Activated B cell treated with CpG ODN at 0.5 μM for 24 hours (primary cell): ENCODE measurements around the gene KIAA0319L. TPM values are rescaled to one million over a fixed set of nuclear protein-coding genes. Genes with fewer than 3 reads are reported as not detected.

Source experiments
- ATAC-seq: fragments of 200-7000 bp; cut with Tn5 transposase; one replicate; pipeline ENCODE4 v1.10.0; 2021; ENCODE audit warnings: low read depth, mild to moderate bottlenecking, moderate library complexity
- CTCF ChIA-PET: fragments of 350-600 bp; sonication (Branson Sonifier 250); formaldehyde crosslinking; loops from one replicate; lab custom pipeline; 2021; ENCODE audit warnings: antibody characterized with exemption; lab: Charles Lee
- POLR2A ChIA-PET: fragments of 350-600 bp; sonication (Branson Sonifier 250); formaldehyde crosslinking; loops from one replicate; lab custom pipeline; 2021; ENCODE audit warnings: antibody characterized with exemption; lab: Charles Lee
- DNase-seq: peaks from one replicate; pipeline ENCODE4 v3.0.0; 2022
- H3K27ac Mint-ChIP-seq: one replicate; pipeline ENCODE4 v1.8.0; 2020; ENCODE audit warnings: mixed read lengths
- H3K27me3 Mint-ChIP-seq: one replicate; pipeline ENCODE4 v1.8.0; 2021; ENCODE audit warnings: mixed read lengths
- H3K36me3 Mint-ChIP-seq: one replicate; pipeline ENCODE4 v1.8.0; 2021; ENCODE audit warnings: low read depth, mixed read lengths
- H3K4me1 Mint-ChIP-seq: one replicate; pipeline ENCODE4 v1.8.0; 2021; ENCODE audit warnings: mixed read lengths
- H3K4me3 Mint-ChIP-seq: one replicate; pipeline ENCODE4 v1.8.0; 2020; ENCODE audit warnings: mild to moderate bottlenecking, mixed read lengths
- H3K9me3 Mint-ChIP-seq: one replicate; pipeline ENCODE4 v1.8.0; 2020; ENCODE audit warnings: mixed read lengths
- intact Hi-C: fragments of 100-400 bp; cut with micrococcal nuclease; formaldehyde crosslinking; loops from one replicate; pipeline ENCODE4 v1.15.1; 2024
- total RNA-seq: library from RNA; stranded (reverse); gene quantifications from 2 replicates; pipeline ENCODE4 v1.2.3, GENCODE V29; 2022
- TF ChIP-seq, protein P1 (sequence below): fragments of 200-600 bp; IDR thresholded peaks from one replicate; pipeline ENCODE4 v1.8.0; 2022; ENCODE audit warnings: antibody characterized with exemption, mild to moderate bottlenecking

KIAA0319L gene
- total RNA-seq, 1 donor from 2014 or later = 59.1 TPM

DNA sequence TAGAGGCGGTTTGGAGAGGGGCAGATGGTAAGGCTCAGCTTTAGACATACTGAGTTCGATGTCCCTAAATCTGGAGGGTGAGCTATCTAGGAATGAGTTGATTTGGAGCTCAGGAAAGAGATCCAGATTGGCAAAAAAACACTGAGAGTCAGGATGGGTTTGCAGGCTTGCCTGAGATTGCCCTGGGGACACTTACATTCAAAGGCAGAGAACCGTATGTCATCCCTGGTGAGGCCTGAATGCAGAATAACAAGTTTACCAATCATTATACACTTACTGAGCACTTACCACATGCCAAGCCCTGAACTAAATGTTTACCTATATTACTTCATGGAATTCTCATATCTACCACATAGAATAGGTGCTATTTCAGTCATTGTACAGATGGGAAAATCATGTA, 43.4 kb upstream of the KIAA0319L start:
- ATAC-seq = no peak
- H3K27ac Mint-ChIP-seq = no peak overlapping the region
- H3K9me3 Mint-ChIP-seq = no peaks in the 10 kb centered on the region
- no peaks in the 10 kb centered on the region for H3K4me1 Mint-ChIP-seq
- intact Hi-C loops = no loop called here
- no peak overlapping the region for H3K4me3 Mint-ChIP-seq
- TF ChIP-seq, protein P1, sequence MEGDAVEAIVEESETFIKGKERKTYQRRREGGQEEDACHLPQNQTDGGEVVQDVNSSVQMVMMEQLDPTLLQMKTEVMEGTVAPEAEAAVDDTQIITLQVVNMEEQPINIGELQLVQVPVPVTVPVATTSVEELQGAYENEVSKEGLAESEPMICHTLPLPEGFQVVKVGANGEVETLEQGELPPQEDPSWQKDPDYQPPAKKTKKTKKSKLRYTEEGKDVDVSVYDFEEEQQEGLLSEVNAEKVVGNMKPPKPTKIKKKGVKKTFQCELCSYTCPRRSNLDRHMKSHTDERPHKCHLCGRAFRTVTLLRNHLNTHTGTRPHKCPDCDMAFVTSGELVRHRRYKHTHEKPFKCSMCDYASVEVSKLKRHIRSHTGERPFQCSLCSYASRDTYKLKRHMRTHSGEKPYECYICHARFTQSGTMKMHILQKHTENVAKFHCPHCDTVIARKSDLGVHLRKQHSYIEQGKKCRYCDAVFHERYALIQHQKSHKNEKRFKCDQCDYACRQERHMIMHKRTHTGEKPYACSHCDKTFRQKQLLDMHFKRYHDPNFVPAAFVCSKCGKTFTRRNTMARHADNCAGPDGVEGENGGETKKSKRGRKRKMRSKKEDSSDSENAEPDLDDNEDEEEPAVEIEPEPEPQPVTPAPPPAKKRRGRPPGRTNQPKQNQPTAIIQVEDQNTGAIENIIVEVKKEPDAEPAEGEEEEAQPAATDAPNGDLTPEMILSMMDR = no peak
- no peak for DNase-seq
- H3K27me3 Mint-ChIP-seq = no peaks in the 10 kb centered on the region
- CTCF ChIA-PET = no interaction called here
- POLR2A ChIA-PET = no interaction called here
- H3K36me3 Mint-ChIP-seq = peaks cover 53% of the 10 kb centered on the region

DNA sequence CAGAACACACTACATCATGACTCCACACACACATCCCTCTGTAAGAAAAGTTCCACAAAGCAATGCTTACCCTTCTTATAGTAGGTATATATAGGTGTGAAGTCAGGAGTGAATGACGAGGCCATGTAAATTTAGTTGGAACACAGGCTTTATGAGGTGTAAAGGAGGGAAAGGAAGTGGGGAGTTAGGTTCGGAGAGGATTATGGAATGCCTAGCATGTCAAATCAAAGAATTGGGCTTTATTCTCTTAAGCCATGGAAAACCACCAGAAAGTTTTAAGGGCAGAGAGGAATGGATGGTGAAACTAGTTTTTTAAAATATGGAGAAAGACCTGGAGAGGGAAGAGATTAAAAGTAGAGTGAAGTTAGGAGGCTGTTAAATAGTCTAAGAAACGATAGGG, 42.2 kb upstream of the KIAA0319L start:
- Mint-ChIP-seq H3K9me3 (no peaks in the 10 kb centered on the region), H3K36me3 (peaks cover 41% of the 10 kb centered on the region), H3K4me1 (no peaks in the 10 kb centered on the region), H3K4me3 (no peak overlapping the region), H3K27me3 (no peaks in the 10 kb centered on the region), H3K27ac (no peak overlapping the region)
- TF ChIP-seq, protein P1 = no peak
- DNase-seq = no peak
- CTCF ChIA-PET = no interaction called here
- ATAC-seq = no peak
- POLR2A ChIA-PET = interaction anchor here (1.0 kb wide), 1 partner anchor 42 kb away, joined by 3 read pairs; the partner anchor contains the start of genes KIAA0319L and NCDN
- intact Hi-C loops = no loop called here

DNA sequence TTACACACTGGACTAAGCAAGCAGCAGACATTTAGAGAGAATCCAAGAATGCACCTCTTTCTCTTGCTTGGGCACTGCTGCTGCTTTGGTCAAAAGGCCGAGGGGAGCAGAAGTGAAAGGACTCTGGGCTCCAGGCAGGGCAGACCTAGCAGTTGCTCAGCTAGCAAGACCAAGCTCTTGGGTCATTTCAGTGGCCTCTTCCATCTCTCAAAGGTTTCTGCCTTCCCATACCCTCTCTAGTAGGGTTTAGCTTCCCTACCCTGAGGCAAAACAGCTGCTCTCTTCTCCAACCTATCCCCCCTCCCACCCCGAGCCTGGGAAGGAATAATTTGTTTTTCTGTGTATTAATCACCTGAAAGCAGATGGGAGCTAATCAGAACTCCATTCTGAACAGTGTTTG, 41.7 kb upstream of the KIAA0319L start:
- peaks cover 38% of the 10 kb centered on the region for H3K36me3 Mint-ChIP-seq
- intact Hi-C loops = no loop called here
- H3K4me3 Mint-ChIP-seq = no peak overlapping the region
- no peaks in the 10 kb centered on the region for H3K27me3 Mint-ChIP-seq
- ATAC-seq (no peak), DNase-seq (no peak)
- TF ChIP-seq, protein P1 = no peak
- ChIA-PET CTCF (no interaction called here), POLR2A (no interaction called here)
- H3K9me3 Mint-ChIP-seq = no peaks in the 10 kb centered on the region
- no peak overlapping the region for H3K27ac Mint-ChIP-seq
- H3K4me1 Mint-ChIP-seq = no peaks in the 10 kb centered on the region

DNA sequence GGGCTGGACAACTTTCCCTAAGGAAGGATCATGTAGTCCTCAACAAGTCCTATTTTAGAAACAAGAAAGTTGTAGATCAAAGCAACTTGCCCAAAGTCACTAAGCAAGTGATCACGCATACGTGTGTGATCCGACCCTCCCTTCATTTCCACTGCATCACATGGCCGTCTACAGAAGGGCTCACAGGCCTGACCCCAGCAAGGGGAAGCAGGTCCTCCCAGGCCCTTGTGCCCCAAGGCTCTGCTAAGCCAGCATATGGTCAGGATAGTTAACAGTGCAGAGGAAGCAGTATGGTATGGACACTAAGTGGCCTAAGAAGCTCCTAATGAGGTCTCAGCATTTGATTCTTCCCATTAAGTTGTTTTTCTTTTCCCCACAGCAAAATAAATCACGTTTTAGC, 40.7 kb upstream of the KIAA0319L start:
- Mint-ChIP-seq H3K36me3 (peaks cover 29% of the 10 kb centered on the region), H3K27me3 (no peaks in the 10 kb centered on the region), H3K27ac (no peak overlapping the region), H3K4me3 (no peak overlapping the region), H3K4me1 (no peaks in the 10 kb centered on the region), H3K9me3 (no peaks in the 10 kb centered on the region)
- CTCF ChIA-PET = no interaction called here
- intact Hi-C loops = no loop called here
- DNase-seq = no peak
- no peak for ATAC-seq
- TF ChIP-seq, protein P1 = no peak
- POLR2A ChIA-PET = no interaction called here

DNA sequence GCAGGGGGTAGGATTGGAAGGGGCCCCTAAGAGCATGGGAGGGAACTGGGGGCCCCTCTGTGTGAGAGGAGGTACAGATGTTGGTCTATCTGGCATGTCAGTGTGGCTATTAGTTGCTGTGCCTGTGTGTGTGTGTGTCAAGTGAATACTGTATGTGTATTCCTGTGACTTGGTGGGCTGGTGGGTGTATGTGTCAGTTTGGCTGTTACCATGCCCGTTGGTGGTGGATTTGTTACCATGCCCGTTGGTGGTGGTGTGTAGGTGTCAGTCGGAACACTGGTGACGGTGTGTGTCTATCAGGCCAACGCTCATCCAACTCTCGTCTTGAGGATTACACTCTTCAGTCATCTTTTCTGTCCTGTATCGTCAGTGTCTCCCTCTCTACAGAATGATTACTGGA, 38.5 kb upstream of the KIAA0319L start:
- Mint-ChIP-seq H3K4me3 (no peak overlapping the region), H3K27me3 (no peaks in the 10 kb centered on the region), H3K27ac (no peak overlapping the region), H3K4me1 (no peaks in the 10 kb centered on the region), H3K36me3 (peaks cover 21% of the 10 kb centered on the region), H3K9me3 (no peaks in the 10 kb centered on the region)
- intact Hi-C loops = no loop called here
- DNase-seq (no peak), ATAC-seq (no peak)
- POLR2A ChIA-PET = no interaction called here
- CTCF ChIA-PET = no interaction called here
- TF ChIP-seq, protein P1 = no peak
